CD8-positive, alpha-beta memory T cell (primary cell): Measurements from ENCODE around the gene CPLX3. TPM values are rescaled to one million over a fixed set of nuclear protein-coding genes. Genes with fewer than 3 reads are reported as not detected.

Source experiments
- CTCF ChIA-PET: fragments of 350-600 bp; sonication (Branson Sonifier 250); formaldehyde crosslinking; loops from one replicate; lab custom pipeline; 2021; ENCODE audit warnings: antibody characterized with exemption; lab: Charles Lee
- POLR2A ChIA-PET: fragments of 350-600 bp; sonication (Branson Sonifier 250); formaldehyde crosslinking; loops from one replicate; lab custom pipeline; 2021; ENCODE audit warnings: antibody characterized with exemption; lab: Charles Lee
- DNase-seq, 5 donors: peaks; one replicate each; pipeline versions ENCODE4 v3.0.0 to v3.0.0-alpha.2; 2020 to 2022; ENCODE audit warnings: mixed read lengths in 1 of 5
- H3K27ac ChIP-seq: one replicate; pipeline ENCODE4 v1.7.0; 2013; ENCODE audit warnings: low read depth, mild to moderate bottlenecking, low read length, moderate library complexity
- H3K27me3 ChIP-seq: 2 replicates; pipeline ENCODE4 v1.7.0; 2013; ENCODE audit warnings: low read length, mild to moderate bottlenecking; ENCODE audit not compliant: insufficient read depth, poor library complexity, severe bottlenecking
- H3K36me3 ChIP-seq: 2 replicates; pipeline ENCODE4 v1.7.0; 2013; ENCODE audit warnings: mild to moderate bottlenecking, low read length, moderate library complexity; ENCODE audit not compliant: insufficient read depth
- H3K4me1 ChIP-seq: 2 replicates; pipeline ENCODE4 v1.7.0; 2013; ENCODE audit warnings: mild to moderate bottlenecking, low read length, moderate library complexity; ENCODE audit not compliant: insufficient read depth
- H3K4me3 ChIP-seq: 2 replicates; pipeline ENCODE4 v1.7.0; 2013; ENCODE audit warnings: mild to moderate bottlenecking, low read length
- H3K9me3 ChIP-seq: 2 replicates; pipeline ENCODE4 v1.7.0; 2013; ENCODE audit warnings: mild to moderate bottlenecking, low read length
- H3K27ac Mint-ChIP-seq, 8 donors: one replicate each; pipeline ENCODE4 v1.8.0; 2020 to 2021; ENCODE audit warnings: mixed read lengths in 8 of 8, mild to moderate bottlenecking in 6 of 8, inconsistent platforms in 3 of 8, moderate library complexity in 3 of 8
- H3K27me3 Mint-ChIP-seq, 2 donors: one replicate each; pipeline ENCODE4 v1.8.0; 2020 to 2021; ENCODE audit warnings: mixed read lengths in 2 of 2, mild to moderate bottlenecking in 1 of 2, moderate library complexity in 1 of 2
- H3K36me3 Mint-ChIP-seq, 3 donors: one replicate each; pipeline ENCODE4 v1.8.0; 2020 to 2021; ENCODE audit warnings: mixed read lengths in 3 of 3, inconsistent platforms in 1 of 3, mild to moderate bottlenecking in 1 of 3
- H3K4me1 Mint-ChIP-seq, 3 donors: one replicate each; pipeline ENCODE4 v1.8.0; 2020 to 2021; ENCODE audit warnings: mixed read lengths in 3 of 3, inconsistent platforms in 1 of 3, mild to moderate bottlenecking in 1 of 3
- H3K4me3 Mint-ChIP-seq, 7 donors: one replicate each; pipeline ENCODE4 v1.8.0; 2020 to 2021; ENCODE audit warnings: mixed read lengths in 7 of 7, mild to moderate bottlenecking in 6 of 7, moderate library complexity in 4 of 7, inconsistent platforms in 2 of 7
- H3K9me3 Mint-ChIP-seq, 5 donors: one replicate each; pipeline ENCODE4 v1.8.0; 2020 to 2022; ENCODE audit warnings: mixed read lengths in 5 of 5, mild to moderate bottlenecking in 3 of 5, moderate library complexity in 2 of 5, inconsistent platforms in 1 of 5
- polyA plus RNA-seq: library from polyadenylated mRNA; unstranded; fragments of 300-500 nt; fragmentation: Illumina TruSeq; gene quantifications from one replicate; pipeline ENCODE4 v1.2.3, GENCODE V29; 2021
- total RNA-seq, 2 experiments: library from RNA; stranded (reverse); gene quantifications; one replicate each; pipeline ENCODE4 v1.2.3, GENCODE V29; 2021

The CPLX3 gene
- total and polyA plus RNA-seq, 3 experiments from 2014 or later, result not detected

GRCh38 chr15:74844319-74845207, 18.1 kb downstream of the CPLX3 start:
- no peak for DNase-seq
- Histone ChIP-seq H3K9me3 (no peaks in the 10 kb centered on the region), H3K36me3 (peaks cover 14% of the 10 kb centered on the region), H3K27ac (no peak overlapping the region), H3K27me3 (no peaks in the 10 kb centered on the region), H3K4me1 (peaks cover 48% of the 10 kb centered on the region), H3K4me3 (peak overlapping the region; percentile 45)
- Mint-ChIP-seq H3K4me1 (peaks cover 44 to 59% (median 50%) of the 10 kb centered on the region in 3 donors), H3K4me3 (peak overlapping the region; percentile 60 to 96 (median 75)), H3K27ac (peak overlapping the region; percentile 85 to 97 (median 93)), H3K27me3 (no peaks in the 10 kb centered on the region), H3K36me3 (peaks cover 0 to 47% (median 4%) of the 10 kb centered on the region in 3 donors), H3K9me3 (no peaks in the 10 kb centered on the region)
- POLR2A ChIA-PET, result interaction anchor here (0.6 to 1.2 kb wide), 8 partner anchors 17 to 112 kb away, joined by 3 to 6 read pairs (median 3); partner anchors contain the start of genes FAM219B, MPI and RPP25
- CTCF ChIA-PET, result interaction anchor here (0.6 to 3.8 kb wide), 13 partner anchors 9 to 278 kb away, joined by 3 to 44 read pairs (median 4); partner anchors contain the start of gene CPLX3

GRCh38 chr15:74845208-74845568, 18.8 kb downstream of the CPLX3 start:
- peaks cover 48% of the 10 kb centered on the region for H3K4me1 ChIP-seq
- peak overlapping the region; percentile 54 for H3K27ac ChIP-seq
- POLR2A ChIA-PET, result interaction anchor here (0.6 to 1.2 kb wide), 7 partner anchors 17 to 112 kb away, joined by 3 to 6 read pairs (median 3); partner anchors contain the start of genes FAM219B, MPI and RPP25

GRCh38 chr15:74845581-74845980, 19.2 kb downstream of the CPLX3 start:
- Histone ChIP-seq H3K9me3 (no peaks in the 10 kb centered on the region), H3K27me3 (no peaks in the 10 kb centered on the region), H3K36me3 (peaks cover 20% of the 10 kb centered on the region), H3K27ac (peak overlapping the region; percentile 54), H3K4me3 (peak overlapping the region; percentile 45), H3K4me1 (peaks cover 48% of the 10 kb centered on the region)
- DNase-seq, result peak in 2 of 5 donors; percentile 12 to 26
- POLR2A ChIA-PET, result no interaction called here
- H3K4me1 Mint-ChIP-seq, result peaks cover 44 to 57% (median 48%) of the 10 kb centered on the region in 3 donors
- peak overlapping the region; percentile 85 to 97 (median 93) for H3K27ac Mint-ChIP-seq
- H3K36me3 Mint-ChIP-seq, result peaks cover 0 to 54% (median 6%) of the 10 kb centered on the region in 3 donors
- H3K4me3 Mint-ChIP-seq, result peak overlapping the region; percentile 60 to 96 (median 75)
- H3K9me3 Mint-ChIP-seq, result no peaks in the 10 kb centered on the region
- CTCF ChIA-PET, result interaction anchor here (1.2 to 1.6 kb wide), 2 partner anchors 17 to 20 kb away, joined by 3 read pairs; partner anchors contain the start of gene CPLX3
- no peaks in the 10 kb centered on the region for H3K27me3 Mint-ChIP-seq

More at GRCh38 chr15:74845208-74845568, 18.8 kb downstream of the CPLX3 start:
- peaks cover 0 to 51% (median 6%) of the 10 kb centered on the region in 3 donors for H3K36me3 Mint-ChIP-seq
- peak; percentile 23 to 70 (median 40) for DNase-seq
- Histone ChIP-seq H3K9me3 (no peaks in the 10 kb centered on the region), H3K27me3 (no peaks in the 10 kb centered on the region), H3K36me3 (peaks cover 16% of the 10 kb centered on the region), H3K4me3 (peak overlapping the region; percentile 45)
- no peaks in the 10 kb centered on the region for H3K27me3 Mint-ChIP-seq
- H3K27ac Mint-ChIP-seq, result peak overlapping the region; percentile 85 to 97 (median 93)
- H3K9me3 Mint-ChIP-seq, result no peaks in the 10 kb centered on the region
- H3K4me1 Mint-ChIP-seq, result peaks cover 44 to 59% (median 50%) of the 10 kb centered on the region in 3 donors
- H3K4me3 Mint-ChIP-seq, result peak overlapping the region; percentile 60 to 96 (median 75)
- CTCF ChIA-PET, result interaction anchor here (0.6 to 3.8 kb wide), 12 partner anchors 8 to 277 kb away, joined by 3 to 44 read pairs (median 4); partner anchors contain the start of gene CPLX3

GRCh38 chr15:74847432-74847831, 21.0 kb downstream of the CPLX3 start:
- no peaks in the 10 kb centered on the region for H3K9me3 ChIP-seq
- no peak overlapping the region for H3K4me3 ChIP-seq
- no peaks in the 10 kb centered on the region for H3K27me3 ChIP-seq
- Mint-ChIP-seq H3K4me1 (peaks cover 27 to 38% (median 29%) of the 10 kb centered on the region in 3 donors), H3K27me3 (no peaks in the 10 kb centered on the region), H3K36me3 (peaks cover 0 to 60% (median 8%) of the 10 kb centered on the region in 3 donors), H3K27ac (peak overlapping the region in 5 of 8 donors; percentile 19 to 85 (median 66)), H3K4me3 (no peak overlapping the region), H3K9me3 (no peaks in the 10 kb centered on the region)
- DNase-seq, result no peak
- H3K36me3 ChIP-seq, result peaks cover 38% of the 10 kb centered on the region
- ChIA-PET POLR2A (interaction anchor here (1.2 kb wide), 1 partner anchor 90 kb away, joined by 3 read pairs; the partner anchor contains the start of gene COX5A), CTCF (interaction anchor here (0.7 to 2.2 kb wide), 6 partner anchors 11 to 75 kb away, joined by 3 to 8 read pairs (median 4); no protein-coding TSS in a partner anchor)
- H3K27ac ChIP-seq, result no peak overlapping the region
- H3K4me1 ChIP-seq, result peaks cover 32% of the 10 kb centered on the region

GRCh38 chr15:74850393-74850792, 24.0 kb downstream of the CPLX3 start:
- H3K27ac ChIP-seq, result no peak overlapping the region
- DNase-seq, result no peak
- ChIA-PET POLR2A (no interaction called here), CTCF (interaction anchor here (2.0 kb wide), 1 partner anchor 51 kb away, joined by 6 read pairs; no protein-coding TSS in a partner anchor)
- H3K4me1 ChIP-seq, result peaks cover 8% of the 10 kb centered on the region
- Mint-ChIP-seq H3K27me3 (no peaks in the 10 kb centered on the region), H3K36me3 (peaks cover 0 to 78% (median 10%) of the 10 kb centered on the region in 3 donors), H3K4me1 (peaks cover 7 to 10% (median 10%) of the 10 kb centered on the region in 3 donors), H3K27ac (peak overlapping the region in 2 of 8 donors; percentile 38 to 52), H3K9me3 (no peaks in the 10 kb centered on the region), H3K4me3 (no peak overlapping the region)
- H3K4me3 ChIP-seq, result no peak overlapping the region
- peaks cover 59% of the 10 kb centered on the region for H3K36me3 ChIP-seq
- no peaks in the 10 kb centered on the region for H3K9me3 ChIP-seq
- no peaks in the 10 kb centered on the region for H3K27me3 ChIP-seq

- POLR2A ChIA-PET, result no interaction called here
- Mint-ChIP-seq H3K36me3 (peaks cover 0 to 78% (median 10%) of the 10 kb centered on the region in 3 donors), H3K27me3 (no peaks in the 10 kb centered on the region), H3K4me1 (peaks cover 4 to 10% (median 9%) of the 10 kb centered on the region in 3 donors), H3K9me3 (no peaks in the 10 kb centered on the region), H3K4me3 (no peak overlapping the region), H3K27ac (peak overlapping the region in 1 of 8 donors; percentile 91)
- H3K27ac ChIP-seq, result no peak overlapping the region
- H3K4me3 ChIP-seq, result no peak overlapping the region
- DNase-seq, result no peak
- peaks cover 5% of the 10 kb centered on the region for H3K4me1 ChIP-seq
- H3K9me3 ChIP-seq, result no peaks in the 10 kb centered on the region
- peaks cover 59% of the 10 kb centered on the region for H3K36me3 ChIP-seq
- CTCF ChIA-PET, result interaction anchor here (1.1 to 2.8 kb wide), 3 partner anchors 16 to 81 kb away, joined by 4 to 11 read pairs (median 5); no protein-coding TSS in a partner anchor
- H3K27me3 ChIP-seq, result no peaks in the 10 kb centered on the region
Measured at GRCh38 chr15:74851960-74852359, 25.5 kb downstream of the CPLX3 start.

- ChIA-PET CTCF (no interaction called here), POLR2A (no interaction called here)
- Mint-ChIP-seq H3K4me3 (no peak overlapping the region), H3K27me3 (no peaks in the 10 kb centered on the region), H3K27ac (no peak overlapping the region), H3K4me1 (peaks cover 28 to 34% (median 31%) of the 10 kb centered on the region in 3 donors), H3K9me3 (no peaks in the 10 kb centered on the region), H3K36me3 (peaks cover 0 to 68% (median 8%) of the 10 kb centered on the region in 3 donors)
- H3K27me3 ChIP-seq, result no peaks in the 10 kb centered on the region
- H3K36me3 ChIP-seq, result peaks cover 53% of the 10 kb centered on the region
- no peak overlapping the region for H3K4me3 ChIP-seq
- H3K4me1 ChIP-seq, result peaks cover 28% of the 10 kb centered on the region
- no peak for DNase-seq
- H3K9me3 ChIP-seq, result no peaks in the 10 kb centered on the region
- H3K27ac ChIP-seq, result no peak overlapping the region
Measured at GRCh38 chr15:74854453-74855022, 28.1 kb downstream of the CPLX3 start.
